H1 (cell line): ENCODE results near the gene KCTD15. TPM values are rescaled to one million over a fixed set of nuclear protein-coding genes. Genes with fewer than 3 reads are reported as not detected.

Experiments
- CTCF ChIA-PET: fragments of 300-600 bp; sonication (Branson Sonifier 250); formaldehyde crosslinking; loops from one replicate; lab custom pipeline; 2021; ENCODE audit not compliant: partially characterized antibody; lab: Charles Lee
- POLR2A ChIA-PET: fragments of 300-600 bp; sonication (Branson Sonifier 250); formaldehyde crosslinking; loops from one replicate; lab custom pipeline; 2021; ENCODE audit warnings: inconsistent platforms; ENCODE audit not compliant: partially characterized antibody; lab: Charles Lee
- DNase-seq, 2 experiments: peaks; one replicate each; pipeline versions ENCODE4 v3.0.0 to v3.0.0-alpha.2; 2010 to 2022; ENCODE audit warnings: low spot score in 2 of 2, low read depth in 1 of 2, mixed read lengths in 1 of 2
- FAIRE-seq: peaks from 2 replicates; lab custom pipeline; 2011; peaks lifted over from hg19 to GRCh38; lab: Jason Lieb, UNC
- H2AFZ ChIP-seq: 2 replicates; pipeline ENCODE4 v1.8.1; 2012; ENCODE audit warnings: low read length, inconsistent platforms
- H2AK5ac ChIP-seq: 2 replicates; pipeline ENCODE4 v1.6.1; 2013; ENCODE audit warnings: low read depth, low read length
- H2BK120ac ChIP-seq: replicated peaks from 2 replicates; pipeline ENCODE3; 2013; ENCODE audit warnings: low read depth, low read length, inconsistent platforms
- H2BK12ac ChIP-seq: 2 replicates; pipeline ENCODE4 v1.6.1; 2013; ENCODE audit warnings: low read depth, low read length
- H2BK15ac ChIP-seq: 2 replicates; pipeline ENCODE4 v1.6.1; 2013; ENCODE audit warnings: low read length
- H2BK20ac ChIP-seq: 2 replicates; pipeline ENCODE4 v1.6.1; 2013; ENCODE audit warnings: low read length
- H2BK5ac ChIP-seq: 2 replicates; pipeline ENCODE4 v1.6.1; 2013; ENCODE audit warnings: low read depth, low read length
- H3K14ac ChIP-seq: 2 replicates; pipeline ENCODE4 v1.6.1; 2013; ENCODE audit warnings: inconsistent platforms; ENCODE audit not compliant: insufficient read length
- H3K18ac ChIP-seq: 2 replicates; pipeline ENCODE4 v1.6.1; 2013; ENCODE audit warnings: low read length; ENCODE audit errors: extremely low read depth
- H3K23ac ChIP-seq: 2 replicates; pipeline ENCODE4 v1.6.1; 2013; ENCODE audit warnings: inconsistent platforms; ENCODE audit not compliant: insufficient read length
- H3K23me2 ChIP-seq: 2 replicates; pipeline ENCODE4 v1.6.1; 2013; ENCODE audit warnings: low read depth, low read length
- H3K27ac ChIP-seq: 2 replicates; pipeline ENCODE4 v1.6.1; 2011; ENCODE audit warnings: low read depth, low read length, inconsistent platforms
- H3K27me3 ChIP-seq, 4 experiments: replicated peaks in 1 of 4; 1 replicate in 1 of 4; 2 replicates in 3 of 4; pipeline versions ENCODE4 v1.6.1 to v1.8.1; 2011 to 2013; ENCODE audit warnings: low read length in 3 of 4, mild to moderate bottlenecking in 3 of 4, inconsistent platforms in 2 of 4, mixed read lengths in 2 of 4, moderate library complexity in 1 of 4; ENCODE audit not compliant: control insufficient read depth in 3 of 4, insufficient read depth in 3 of 4; ENCODE audit errors: extremely low read depth in 1 of 4
- H3K36me3 ChIP-seq, 4 experiments: 2 replicates each; pipeline versions ENCODE4 v1.6.1 to v1.8.1; 2011 to 2013; ENCODE audit warnings: mild to moderate bottlenecking in 4 of 4, low read length in 3 of 4, moderate library complexity in 2 of 4, control low read depth in 1 of 4, inconsistent platforms in 1 of 4; ENCODE audit not compliant: insufficient read depth in 4 of 4, control insufficient read depth in 2 of 4
- H3K4ac ChIP-seq: replicated peaks from 2 replicates; pipeline ENCODE3; 2013; ENCODE audit warnings: low read length, low read depth, mixed read lengths, inconsistent platforms; ENCODE audit not compliant: insufficient read length
- H3K4me1 ChIP-seq, 4 experiments: replicated peaks in 1 of 4; 1 replicate in 1 of 4; 2 replicates in 3 of 4; pipeline versions ENCODE4 v1.6.1 to v1.8.1; 2011 to 2013; ENCODE audit warnings: low read length in 3 of 4, inconsistent platforms in 2 of 4, mixed read lengths in 1 of 4; ENCODE audit not compliant: insufficient read depth in 4 of 4, control insufficient read depth in 3 of 4
- H3K4me2 ChIP-seq, 2 experiments: 2 replicates each; pipeline versions ENCODE4 v1.6.1 to v1.8.1; 2011 to 2013; ENCODE audit warnings: low read depth in 2 of 2, low read length in 2 of 2, control low read depth in 1 of 2, inconsistent platforms in 1 of 2, mild to moderate bottlenecking in 1 of 2; ENCODE audit not compliant: insufficient read depth in 1 of 2
- H3K4me3 ChIP-seq, 4 experiments: fragments of 200-600, 300-600 bp in 1 of 4; sonication (generic), shearing (Covaris generic), sonication (Bioruptor Twin) in 1 of 4; 2 replicates each; pipeline versions ENCODE4 v1.5.1 to v1.8.1; 2011 to 2016; ENCODE audit warnings: low read length in 4 of 4, low read depth in 3 of 4, control low read depth in 2 of 4, inconsistent platforms in 2 of 4, mild to moderate bottlenecking in 2 of 4, mixed read lengths in 1 of 4, moderate library complexity in 1 of 4; ENCODE audit not compliant: insufficient read depth in 2 of 4; ENCODE audit errors: extremely low read depth in 1 of 4
- H3K56ac ChIP-seq: replicated peaks from 2 replicates; pipeline ENCODE3; 2013; ENCODE audit warnings: low read depth, mild to moderate bottlenecking, mixed read lengths, low read length, inconsistent platforms; ENCODE audit not compliant: insufficient read length
- H3K79me1 ChIP-seq: 2 replicates; pipeline ENCODE4 v1.6.1; 2013; ENCODE audit warnings: low read depth, low read length, control low read depth
- H3K79me2 ChIP-seq, 2 experiments: 2 replicates each; pipeline versions ENCODE4 v1.6.1 to v1.8.1; 2012 to 2013; ENCODE audit warnings: low read length in 2 of 2, mild to moderate bottlenecking in 2 of 2, inconsistent platforms in 1 of 2; ENCODE audit not compliant: insufficient read depth in 2 of 2, control insufficient read depth in 1 of 2
- H3K9ac ChIP-seq, 4 experiments: replicated peaks in 1 of 4; 1 replicate in 1 of 4; 2 replicates in 3 of 4; pipeline versions ENCODE4 v1.6.1 to v1.8.1; 2011 to 2013; ENCODE audit warnings: low read depth in 3 of 4, low read length in 3 of 4, control low read depth in 2 of 4, mild to moderate bottlenecking in 2 of 4, moderate library complexity in 2 of 4, inconsistent platforms in 1 of 4; ENCODE audit errors: extremely low read depth in 1 of 4
- H3K9me3 ChIP-seq, 2 experiments: 2 replicates each; pipeline versions ENCODE4 v1.6.1 to v1.8.1; 2012 to 2013; ENCODE audit warnings: mild to moderate bottlenecking in 2 of 2, moderate library complexity in 2 of 2, control low read depth in 1 of 2, inconsistent platforms in 1 of 2, low read depth in 1 of 2, low read length in 1 of 2, mixed read lengths in 1 of 2; ENCODE audit not compliant: insufficient read depth in 2 of 2
- H4K20me1 ChIP-seq, 2 experiments: replicated peaks in 1 of 2; 2 replicates each; pipeline versions ENCODE3 to v1.8.1; 2011 to 2013; ENCODE audit warnings: inconsistent platforms in 2 of 2, low read length in 2 of 2, mild to moderate bottlenecking in 1 of 2; ENCODE audit not compliant: insufficient read depth in 2 of 2, control insufficient read depth in 1 of 2
- H4K5ac ChIP-seq: 2 replicates; pipeline ENCODE4 v1.6.1; 2013; ENCODE audit warnings: low read length, low read depth, mixed read lengths, inconsistent platforms; ENCODE audit not compliant: insufficient read length
- H4K8ac ChIP-seq: 2 replicates; pipeline ENCODE4 v1.8.0; 2013; ENCODE audit warnings: mild to moderate bottlenecking, moderate library complexity, low read length, inconsistent platforms; ENCODE audit not compliant: insufficient read depth; ENCODE audit errors: extremely low read depth
- H4K91ac ChIP-seq: replicated peaks from 2 replicates; pipeline ENCODE3; 2013; ENCODE audit warnings: low read length, mixed read lengths, inconsistent platforms; ENCODE audit not compliant: insufficient read length
- CEBPB ChIP-seq: IDR thresholded peaks from 2 replicates; pipeline ENCODE4 v1.6.1; 2012; ENCODE audit warnings: low read depth, low read length
- E2F6 ChIP-seq: IDR thresholded peaks from 2 replicates; pipeline ENCODE4 v1.6.1; 2012; ENCODE audit warnings: inconsistent platforms
- FOSL1 ChIP-seq: IDR thresholded peaks from 2 replicates; pipeline ENCODE4 v1.6.1; 2011; ENCODE audit warnings: mild to moderate bottlenecking, low read depth, low read length, moderate library complexity; ENCODE audit not compliant: insufficient read depth
- GABPA ChIP-seq: IDR thresholded peaks from 2 replicates; pipeline ENCODE4 v1.6.1; 2011; ENCODE audit warnings: mild to moderate bottlenecking, low read length, moderate library complexity, borderline replicate concordance; ENCODE audit not compliant: insufficient read depth
- JUN ChIP-seq: IDR thresholded peaks from 2 replicates; pipeline ENCODE4 v1.6.1; 2011; ENCODE audit warnings: low read depth, mild to moderate bottlenecking, improper control_type of control experiment, low read length
- POLR2AphosphoS5 ChIP-seq: IDR thresholded peaks from 2 replicates; pipeline ENCODE4 v1.6.1; 2011; ENCODE audit warnings: low read depth, low read length
- RNF2 ChIP-seq: fragments of 200-900, 300-1000 bp; sonication (generic); IDR thresholded peaks from 2 replicates; pipeline ENCODE4 v1.7.1; 2016; ENCODE audit warnings: borderline replicate concordance, low read depth, mild to moderate bottlenecking, antibody characterized with exemption, low read length; ENCODE audit not compliant: poor library complexity, severe bottlenecking; ENCODE audit errors: missing control alignments
- RXRA ChIP-seq: IDR thresholded peaks from 2 replicates; pipeline ENCODE4 v1.6.1; 2011; ENCODE audit warnings: low read depth, mild to moderate bottlenecking, low read length, moderate library complexity; ENCODE audit not compliant: insufficient read depth
- SP1 ChIP-seq: IDR thresholded peaks from 2 replicates; pipeline ENCODE4 v1.6.1; 2011; ENCODE audit warnings: low read depth, low read length
- SP2 ChIP-seq: IDR thresholded peaks from 2 replicates; pipeline ENCODE4 v1.6.1; 2012; ENCODE audit warnings: mild to moderate bottlenecking, low read length, inconsistent platforms
- TAF1 ChIP-seq: IDR thresholded peaks from 2 replicates; pipeline ENCODE4 v1.6.1; 2011; ENCODE audit warnings: mild to moderate bottlenecking, low read depth, low read length
- TBP ChIP-seq: IDR thresholded peaks from 2 replicates; pipeline ENCODE4 v1.6.1; 2011; ENCODE audit warnings: low read depth, low read length, improper control_type of control experiment
- ZNF274 ChIP-seq: IDR thresholded peaks from 2 replicates; pipeline ENCODE4 v1.7.0; 2012; ENCODE audit warnings: low read length, borderline replicate concordance; ENCODE audit errors: extremely low read depth
- WGBS, 2 experiments: shearing (Covaris generic) in 1 of 2; methylation state at CpG; one replicate each; pipeline versions ENCODE4 v1.1.6 to v1.1.7; 2013 to 2015; ENCODE audit warnings: low lambda C conversion rate in 2 of 2, mixed read lengths in 2 of 2, inconsistent platforms in 1 of 2, low coverage in 1 of 2, missing lambda C conversion rate in 1 of 2; ENCODE audit not compliant: insufficient replicate concordance in 2 of 2, insufficient coverage in 1 of 2, insufficient read length in 1 of 2; ENCODE audit errors: extremely low coverage in 1 of 2, missing lambda C conversion rate in 1 of 2; 5-methylcytosine and 5-hydroxymethylcytosine counted together
- polyA plus RNA-seq, 7 experiments: library from polyadenylated mRNA; depleted of rRNA in 3 of 7; stranded (reverse) in 5 of 7; unstranded in 2 of 7; fragments of >200 nt in 5 of 7; fragments of 200-250 nt in 2 of 7; gene quantifications; 1 replicate in 5 of 7; 2 replicates in 1 of 7; 4 replicates in 1 of 7; pipeline versions ENCODE4 v1.2.1 to v1.2.3, GENCODE V29; 2011 to 2013; ENCODE audit warnings: missing spikeins in 2 of 7, mixed read lengths in 2 of 7
- total RNA-seq: library from RNA; stranded (reverse); fragmentation: NEBNext Ultra II Directional; extraction: Animal tissue kit (Norgen Biotek cat#: 25700); gene quantifications from 2 replicates; pipeline ENCODE4 v1.2.1, GENCODE V29; 2021

KCTD15 gene
- total and polyA plus RNA-seq, 2 of the 8 experiments (the other 6 are each of a cell fraction or from before 2014, with no cell fraction given) = 25.1 to 27.0 TPM

DNA sequence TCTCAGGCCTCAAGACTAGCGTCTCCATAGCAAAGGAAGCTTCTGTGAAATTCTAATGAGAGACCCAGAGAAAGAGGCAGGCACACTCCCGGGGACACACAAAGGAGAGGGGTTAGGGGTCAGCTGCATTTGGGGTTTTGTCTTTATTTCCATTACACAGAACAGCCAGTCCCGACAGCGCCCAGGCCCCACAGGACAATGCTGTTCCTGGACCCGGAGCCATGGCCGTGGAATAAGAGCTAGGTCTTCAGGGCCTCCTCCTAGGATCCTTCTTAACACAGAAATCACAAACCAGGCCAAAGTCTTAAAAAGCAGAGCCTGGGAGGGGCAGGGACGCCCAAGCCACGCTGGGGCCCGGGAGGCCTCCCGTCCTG is 22.8 kb downstream of the KCTD15 start:
- Histone ChIP-seq H2AFZ (peak overlapping the region; percentile 68), H4K8ac (peak overlapping the region; percentile 75; the same call in 1 of the 2 replicates), H3K23ac (no peak overlapping the region), H3K4me3 (peak overlapping the region; percentile 57 to 71 (median 62)), H3K79me2 (no peaks in the 10 kb centered on the region), H3K9ac (peak overlapping the region in 3 of 4 experiments; percentile 13 to 51 (median 51); a peak in 5 of 7 replicates), H3K56ac (no peak overlapping the region), H3K14ac (no peak overlapping the region), H2BK20ac (no peak overlapping the region), H3K9me3 (no peaks in the 10 kb centered on the region), H2BK12ac (peak overlapping the region; percentile 52; the same call in 1 of the 2 replicates), H3K4ac (no peak overlapping the region), H2BK5ac (no peak overlapping the region), H3K23me2 (peaks cover 10% of the 10 kb centered on the region; the same call in 1 of the 2 replicates), H4K5ac (peak overlapping the region; percentile 48), H2BK120ac (no peak overlapping the region), H3K27me3 (peaks cover 0 to 7% (median 4%) of the 10 kb centered on the region in 4 experiments; a peak in 5 of 7 replicates), H2AK5ac (no peak overlapping the region), H3K79me1 (no peaks in the 10 kb centered on the region; the same call in 1 of the 2 replicates), H3K27ac (no peak overlapping the region), H3K36me3 (no peaks in the 10 kb centered on the region), H3K18ac (peak overlapping the region; percentile 48; the same call in 1 of the 2 replicates), H2BK15ac (no peak overlapping the region), H4K20me1 (peaks cover 1 to 2% of the 10 kb centered on the region in 2 experiments), H3K4me2 (peak overlapping the region; percentile 92 to 93), H3K4me1 (peaks cover 0 to 12% (median 7%) of the 10 kb centered on the region in 4 experiments; a peak in 6 of 7 replicates), H4K91ac (peak overlapping the region; percentile 39)
- FAIRE-seq = no peak
- POLR2A ChIA-PET = interaction anchor here (0.8 to 3.9 kb wide), 11 partner anchors 9 to 269 kb away, joined by 3 to 40 read pairs (median 6); partner anchors contain the start of gene KCTD15
- CTCF ChIA-PET = interaction anchor here (0.7 to 3.0 kb wide), 9 partner anchors 9 to 277 kb away, joined by 3 to 17 read pairs (median 3); no protein-coding TSS in a partner anchor
- DNase-seq = no peak
- 17% methylated on average over 8 of the region's 10 CpGs; no CpG with 5 or more reads in 1 of the 2 experiments for WGBS, 2 experiments
- TF ChIP-seq TAF1 (no peak), TBP (no peak), ZNF274 (no peak), FOSL1 (no peak), E2F6 (no peak), JUN (no peak), POLR2AphosphoS5 (no peak), CEBPB (no peak), SP1 (no peak), SP2 (no peak), RXRA (no peak), GABPA (no peak), RNF2 (no peak)
